DND-41 (cell line): ENCODE measurements around the gene SSR3.

Experiments used
- EZH2 ChIP-seq: IDR thresholded peaks from 3 replicates; pipeline ENCODE4 v1.6.1; 2012; ENCODE audit warnings: borderline replicate concordance, low read depth, mild to moderate bottlenecking, moderate library complexity, low read length, inconsistent platforms; ENCODE audit not compliant: severe bottlenecking
- TF ChIP-seq, protein P1 (sequence below): IDR thresholded peaks from 2 replicates; pipeline ENCODE4 v1.5.1; 2012; ENCODE audit warnings: borderline replicate concordance, low read length, moderate library complexity, mild to moderate bottlenecking; ENCODE audit not compliant: poor library complexity, severe bottlenecking; ENCODE audit errors: extremely low read depth

DNA sequence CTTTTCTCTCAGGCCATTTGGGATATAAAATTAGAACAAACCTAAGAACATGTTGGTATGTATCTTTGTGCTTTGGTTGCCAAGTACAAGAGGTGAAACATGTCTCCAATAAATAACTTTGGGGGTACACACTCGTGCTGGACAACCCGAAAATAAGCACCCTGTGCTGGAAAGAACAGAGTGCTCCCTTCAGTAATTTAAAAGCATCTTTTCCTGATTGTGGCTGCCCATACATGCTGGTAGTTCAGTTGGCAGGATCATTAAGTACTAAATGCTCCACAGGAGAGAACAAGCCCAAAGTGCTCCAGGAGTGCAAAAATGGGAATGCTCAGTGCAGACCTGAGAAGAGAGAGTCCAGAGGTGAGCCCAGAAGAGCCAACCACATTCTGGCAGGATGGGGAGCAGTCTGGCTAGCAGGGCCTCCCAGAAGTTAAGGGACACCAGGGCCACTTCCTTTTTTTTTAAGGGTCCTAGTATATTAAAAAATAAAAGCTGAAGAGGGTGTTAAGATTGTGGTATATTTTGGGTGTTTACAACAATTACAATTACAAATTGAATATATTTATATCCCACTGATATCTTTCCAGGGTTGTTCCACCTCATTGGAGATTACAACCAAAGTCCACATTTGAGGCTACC lies 48.6 kb upstream of the SSR3 start:
- TF ChIP-seq EZH2: no peak
- TF ChIP-seq, protein P1, sequence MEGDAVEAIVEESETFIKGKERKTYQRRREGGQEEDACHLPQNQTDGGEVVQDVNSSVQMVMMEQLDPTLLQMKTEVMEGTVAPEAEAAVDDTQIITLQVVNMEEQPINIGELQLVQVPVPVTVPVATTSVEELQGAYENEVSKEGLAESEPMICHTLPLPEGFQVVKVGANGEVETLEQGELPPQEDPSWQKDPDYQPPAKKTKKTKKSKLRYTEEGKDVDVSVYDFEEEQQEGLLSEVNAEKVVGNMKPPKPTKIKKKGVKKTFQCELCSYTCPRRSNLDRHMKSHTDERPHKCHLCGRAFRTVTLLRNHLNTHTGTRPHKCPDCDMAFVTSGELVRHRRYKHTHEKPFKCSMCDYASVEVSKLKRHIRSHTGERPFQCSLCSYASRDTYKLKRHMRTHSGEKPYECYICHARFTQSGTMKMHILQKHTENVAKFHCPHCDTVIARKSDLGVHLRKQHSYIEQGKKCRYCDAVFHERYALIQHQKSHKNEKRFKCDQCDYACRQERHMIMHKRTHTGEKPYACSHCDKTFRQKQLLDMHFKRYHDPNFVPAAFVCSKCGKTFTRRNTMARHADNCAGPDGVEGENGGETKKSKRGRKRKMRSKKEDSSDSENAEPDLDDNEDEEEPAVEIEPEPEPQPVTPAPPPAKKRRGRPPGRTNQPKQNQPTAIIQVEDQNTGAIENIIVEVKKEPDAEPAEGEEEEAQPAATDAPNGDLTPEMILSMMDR: no peak
